Measurements from ENCODE around the gene IER2.
"Not testable (repeated sequence)": the region's sequence is repeated elsewhere in the genome, so short reads cannot be mapped to it uniquely, and the experiment has no call there.

Gene IER2

GRCh38 chr19:13155472-13156359 is 5.5 kb downstream of the IER2 start:
- peak; percentile 54 to 62 for DNase-seq

DNA sequence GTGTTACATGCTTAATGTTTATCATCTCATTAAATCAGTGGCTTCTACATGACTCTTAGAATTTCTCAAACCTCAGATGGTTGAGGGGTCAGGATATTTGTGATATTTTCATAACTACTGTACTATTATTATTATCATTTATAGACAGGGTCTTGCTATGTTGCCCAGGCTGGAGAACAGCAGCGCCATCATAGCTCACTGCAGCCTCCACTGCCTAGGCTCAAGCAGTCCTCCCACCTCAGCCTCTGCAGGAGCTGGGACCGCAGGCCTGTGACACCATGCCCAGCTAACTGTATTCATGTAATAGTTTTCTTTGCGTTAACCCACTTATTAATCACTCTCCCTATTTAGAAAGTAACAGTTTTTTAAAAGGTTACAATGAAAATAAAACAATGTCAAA is 9.5 kb downstream of the IER2 start:
- TF ChIP-seq POLR2A (IDR thresholded peaks at IDR 0.05; ENCODE audit: low read length) (no peak), GATA1 (IDR thresholded peaks at IDR 0.05; ENCODE audit: low read depth, low read length) (no peak)
- no peak for DNase-seq

More at GRCh38 chr19:13155472-13156359, 5.5 kb downstream of the IER2 start:
- TF ChIP-seq GATA1 (IDR thresholded peaks at IDR 0.05; ENCODE audit: low read depth, low read length) (no peak), POLR2A (IDR thresholded peaks at IDR 0.05; ENCODE audit: low read length) (no peak)

GRCh38 chr19:13160557-13160956 is 10.3 kb downstream of the IER2 start:
- TF ChIP-seq POLR2A (IDR thresholded peaks at IDR 0.05; ENCODE audit: low read length) (no peak), GATA1 (IDR thresholded peaks at IDR 0.05; ENCODE audit: low read depth, low read length) (no peak)
- DNase-seq = no peak

- DNase-seq = peak; percentile 97
These were observed 12.8 kb downstream of the IER2 start for GRCh38 chr19:13162724-13163608.

GRCh38 chr19:13163609-13164342 is 13.6 kb downstream of the IER2 start:
- peak; percentile 67 to 72 for DNase-seq

More at GRCh38 chr19:13162724-13163608, 12.8 kb downstream of the IER2 start:
- TF ChIP-seq GATA1 (IDR thresholded peaks at IDR 0.05; ENCODE audit: low read depth, low read length) = no peak
- peak; percentile 69 for TF ChIP-seq POLR2A (IDR thresholded peaks at IDR 0.05; ENCODE audit: low read length)

DNA sequence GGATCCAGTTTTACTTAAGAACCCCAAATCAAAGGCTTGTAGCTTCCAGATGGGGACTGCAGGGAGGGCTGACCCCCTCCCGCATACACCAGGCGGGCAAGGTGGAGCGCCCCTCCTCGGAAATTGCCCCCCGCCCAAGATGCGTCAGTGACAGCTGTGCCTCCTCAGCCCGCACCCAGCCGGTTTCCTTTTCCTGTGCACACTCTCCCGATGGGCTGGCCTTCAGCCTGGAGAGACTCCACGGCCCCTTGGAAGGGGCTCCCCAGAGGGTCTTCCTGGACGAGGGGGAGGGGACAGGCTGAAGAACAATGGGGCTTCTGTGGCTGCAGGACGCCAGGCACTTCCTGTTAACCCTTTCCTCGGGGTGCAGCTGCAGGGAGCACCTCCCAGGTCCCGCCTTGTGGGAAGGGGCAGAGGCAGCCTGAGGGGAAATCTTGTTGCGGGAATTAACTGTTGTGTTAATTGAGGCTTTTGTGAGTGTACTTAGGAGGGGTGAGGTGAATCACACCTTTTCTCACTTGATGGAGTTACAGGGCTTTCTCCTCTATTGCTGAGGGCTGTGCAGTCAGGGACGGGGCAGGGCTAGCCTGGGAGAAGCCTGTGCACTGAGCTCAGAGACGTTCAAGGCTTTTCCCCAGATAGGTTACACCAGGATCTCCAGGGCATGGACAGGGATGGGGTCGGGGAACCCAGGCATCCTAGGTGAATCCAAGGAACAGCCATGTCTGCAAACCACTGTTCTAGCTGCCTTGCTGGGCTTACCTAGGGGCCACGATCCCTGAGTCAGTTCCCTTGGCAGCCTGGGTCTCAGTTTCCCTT is 14.3 kb downstream of the IER2 start:
- DNase-seq = no peak
- no peak for TF ChIP-seq POLR2A (IDR thresholded peaks at IDR 0.05; ENCODE audit: low read length)
- no peak for TF ChIP-seq GATA1 (IDR thresholded peaks at IDR 0.05; ENCODE audit: low read depth, low read length)

More at GRCh38 chr19:13163609-13164342, 13.6 kb downstream of the IER2 start:
- TF ChIP-seq GATA1 (IDR thresholded peaks at IDR 0.05; ENCODE audit: low read depth, low read length) (no peak), POLR2A (IDR thresholded peaks at IDR 0.05; ENCODE audit: low read length) (no peak)

GRCh38 chr19:13165162-13165997 is 15.2 kb downstream of the IER2 start:
- no peak for DNase-seq
- no peak for TF ChIP-seq GATA1 (IDR thresholded peaks at IDR 0.05; ENCODE audit: low read depth, low read length)

- DNase-seq = not testable (repeated sequence)
These were observed 15.9 kb downstream of the IER2 start for GRCh38 chr19:13166151-13166550.

DNA sequence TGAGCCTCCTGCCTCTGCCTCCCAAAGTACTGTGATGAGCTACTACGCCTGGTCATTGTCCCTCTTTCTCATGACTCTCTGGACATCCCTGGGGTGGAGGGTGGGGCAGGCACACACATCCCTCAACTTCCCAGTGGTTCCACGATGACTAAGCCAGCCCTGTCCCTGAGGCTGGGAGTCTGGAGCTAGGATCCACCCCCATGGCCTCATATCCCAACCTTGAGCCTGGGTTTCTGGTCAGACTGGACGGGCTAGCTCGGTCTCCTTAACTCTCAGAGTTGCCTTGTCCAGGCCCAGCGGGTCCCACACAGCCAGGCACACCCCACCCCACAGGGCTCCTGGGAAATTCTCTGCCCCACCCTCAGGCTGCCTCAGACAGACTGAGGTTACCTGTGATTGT is 19.6 kb downstream of the IER2 start:
- TF ChIP-seq GATA1 (IDR thresholded peaks at IDR 0.05; ENCODE audit: low read depth, low read length) (no peak), POLR2A (IDR thresholded peaks at IDR 0.05; ENCODE audit: low read length) (no peak)
- DNase-seq = no peak

DNA sequence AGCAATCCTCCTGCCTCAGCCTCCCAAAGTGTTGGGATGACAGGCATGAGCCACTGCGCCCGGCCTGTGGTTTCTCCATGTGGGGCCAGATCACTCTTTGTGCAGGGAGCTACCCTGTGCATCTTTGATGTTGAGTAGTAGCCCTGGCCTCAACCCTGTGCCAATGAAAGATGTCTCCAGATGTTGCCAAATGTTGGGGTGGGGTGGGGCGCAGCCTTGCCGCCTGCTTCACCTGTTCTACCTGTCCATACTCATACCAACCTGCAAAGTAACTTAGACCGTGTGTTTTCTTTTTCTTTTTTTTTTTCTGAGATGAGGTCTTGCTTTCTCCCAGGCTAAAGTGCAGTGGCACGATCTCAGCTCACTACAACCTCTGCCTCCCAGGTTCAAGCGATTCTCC is 20.9 kb downstream of the IER2 start:
- no peak for DNase-seq
- TF ChIP-seq POLR2A (IDR thresholded peaks at IDR 0.05; ENCODE audit: low read length) = no peak
- TF ChIP-seq GATA1 (IDR thresholded peaks at IDR 0.05; ENCODE audit: low read depth, low read length) = no peak

GRCh38 chr19:13172346-13173138 is 22.3 kb downstream of the IER2 start:
- TF ChIP-seq POLR2A (IDR thresholded peaks at IDR 0.05; ENCODE audit: low read length) (no peak), GATA1 (IDR thresholded peaks at IDR 0.05; ENCODE audit: low read depth, low read length) (no peak)
- DNase-seq = peak; percentile 30 to 63
